GM11168 (cell line): ENCODE results near the gene SFI1.

Experiments
- in situ Hi-C: fragments of 300-500 bp; cut with MboI; formaldehyde crosslinking; loops from one replicate; pipeline ENCODE4 v1.12.0; 2022; ENCODE audit warnings: low sequenced_read_pairs; ENCODE audit not compliant: unreplicated experiment

SFI1 gene

DNA sequence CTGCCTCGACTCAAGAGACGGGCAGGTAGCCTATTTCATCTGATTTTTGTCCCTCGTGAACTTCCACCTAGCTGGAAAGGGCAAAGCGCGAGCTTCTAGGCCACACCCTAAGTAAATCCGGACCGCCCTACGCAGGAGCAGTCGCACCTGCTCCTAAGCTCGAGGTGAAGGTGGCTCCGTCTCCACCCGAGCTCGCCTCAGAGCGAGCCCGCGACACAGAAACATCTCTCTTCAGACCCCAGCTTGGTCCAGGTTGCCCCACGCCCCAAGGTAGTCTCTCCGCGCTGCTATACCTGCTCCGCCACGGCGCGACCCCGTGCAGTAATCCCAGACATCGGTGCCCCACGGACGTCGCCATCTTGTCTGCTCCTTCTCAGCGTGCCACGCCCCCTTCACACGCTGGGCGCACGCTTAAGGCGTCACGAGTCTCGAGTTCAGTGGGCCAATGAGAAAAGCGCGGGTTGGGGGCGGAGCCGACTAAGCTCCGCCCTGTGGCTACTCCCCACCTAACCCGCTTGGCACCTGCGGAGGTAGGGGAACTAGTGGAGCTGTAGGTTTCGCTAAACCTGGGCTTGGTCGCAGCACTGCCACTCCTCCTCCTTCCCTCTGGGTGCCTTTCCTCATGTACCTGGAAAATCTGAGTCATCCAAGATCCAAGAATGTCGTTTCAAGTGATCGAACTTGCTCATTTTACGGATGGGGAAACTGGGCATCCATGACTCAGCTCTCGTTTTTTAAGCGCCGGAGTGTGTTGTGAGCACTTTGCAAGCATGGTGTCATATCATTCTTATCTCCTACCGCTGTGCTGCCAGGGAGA lies 165.7 kb downstream of the SFI1 start, which contains the start of gene PISD:
TSS of gene PISD (minus strand) at position 365 of the 817 bp plus-strand sequence. CDS start at position 358, 7 bp downstream.
- in situ Hi-C loops, result loop anchor here (10.0 kb wide), 1 partner anchor 293 kb away; no protein-coding TSS in a partner anchor

DNA sequence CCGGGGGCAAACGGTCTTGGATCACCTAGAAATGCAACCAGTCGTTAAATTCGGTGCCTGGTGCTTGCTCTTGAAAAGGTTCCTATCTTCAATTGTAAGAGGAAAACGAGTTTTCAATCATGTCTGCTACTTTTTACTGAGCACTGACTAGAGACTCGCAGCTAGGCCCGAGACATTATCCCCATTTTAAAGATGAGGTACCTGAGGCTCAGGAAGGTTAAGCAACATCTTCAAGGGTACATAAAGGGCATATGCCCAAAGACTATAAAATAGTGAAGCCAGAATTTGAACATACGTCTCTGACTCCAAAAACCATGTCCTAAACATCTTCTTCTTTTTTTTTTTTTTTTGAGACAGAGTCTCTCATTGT lies 166.3 kb downstream of the SFI1 start:
- in situ Hi-C loops, result loop anchor here (10.0 kb wide), 1 partner anchor 292 kb away; no protein-coding TSS in a partner anchor
